GM12878 (cell line): ENCODE data around the gene PRKCQ. TPM values are rescaled to one million over a fixed set of nuclear protein-coding genes. Genes with fewer than 3 reads are reported as not detected.

ENCODE experiments used
- ATAC-seq: fragments of 200-7000 bp; cut with Tn5 transposase; 3 replicates; pipeline ENCODE4 v1.9.1; 2020; ENCODE audit warnings: mild to moderate bottlenecking, moderate library complexity
- BruUV-seq: library from RNA; stranded (reverse); fragments of 400-500 nt; replicated peaks from 2 replicates; lab custom pipeline; 2021; lab: Mats Ljungman, UMichigan
- CTCF ChIA-PET: fragments of 300-600 bp; sonication (Branson Sonifier 250); formaldehyde crosslinking; extraction: SDS; loops from one replicate; lab custom pipeline; 2021; ENCODE audit warnings: inconsistent platforms; lab: Yijun Ruan, JAX
- POLR2A ChIA-PET: fragments of 350-600 bp; formaldehyde crosslinking; extraction: SDS; loops from one replicate; lab custom pipeline; 2021; ENCODE audit warnings: inconsistent platforms; lab: Charles Lee
- RAD21 ChIA-PET: fragments of 300-600 bp; sonication (Branson Sonifier 250); formaldehyde crosslinking; loops from one replicate; lab custom pipeline; 2023; ENCODE audit warnings: antibody characterized with exemption; ENCODE audit not compliant: unreplicated experiment; lab: Charles Lee
- SMC1A ChIA-PET: fragments of 300-600 bp; sonication (Branson Sonifier 250); formaldehyde crosslinking; loops from one replicate; lab custom pipeline; 2023; ENCODE audit not compliant: unreplicated experiment, uncharacterized antibody; lab: Charles Lee
- DNase-seq: peaks from one replicate; pipeline ENCODE4 v3.0.0-alpha.2; 2011; ENCODE audit warnings: low read depth, low spot score
- FAIRE-seq: peaks from 3 replicates; lab custom pipeline; 2011; peaks lifted over from hg19 to GRCh38; lab: Jason Lieb, UNC
- H2AFZ ChIP-seq: 2 replicates; pipeline ENCODE4 v1.6.0; 2011; ENCODE audit warnings: low read depth, low read length, control low read depth; ENCODE audit not compliant: control insufficient read depth
- H3K27ac ChIP-seq: 2 replicates; pipeline ENCODE4 v1.5.1; 2011; ENCODE audit warnings: control low read depth; ENCODE audit not compliant: control insufficient read depth, insufficient read depth
- H3K27me3 ChIP-seq, 2 experiments: replicated peaks in 1 of 2; 2 replicates each; pipeline versions ENCODE4 v1.6.0 to v1.6.1; 2011; ENCODE audit warnings: low read length in 1 of 2; ENCODE audit not compliant: control insufficient read depth in 2 of 2, insufficient read depth in 2 of 2
- H3K36me3 ChIP-seq, 2 experiments: 2 replicates each; pipeline ENCODE4 v1.5.1; 2011; ENCODE audit warnings: low read length in 1 of 2; ENCODE audit not compliant: control insufficient read depth in 2 of 2, insufficient read depth in 2 of 2
- H3K4me1 ChIP-seq: 2 replicates; pipeline ENCODE4 v1.6.1; 2011; ENCODE audit warnings: mild to moderate bottlenecking, low read length, moderate library complexity, mixed read lengths; ENCODE audit not compliant: control insufficient read depth, insufficient read depth
- H3K4me2 ChIP-seq: 2 replicates; pipeline ENCODE4 v1.6.0; 2011; ENCODE audit warnings: control low read depth; ENCODE audit not compliant: control insufficient read depth, insufficient read depth
- H3K4me3 ChIP-seq: fragments of 200-600 bp; sonication (generic); 2 replicates; pipeline ENCODE4 v1.5.1; 2016
- H3K79me2 ChIP-seq: 2 replicates; pipeline ENCODE4 v1.6.0; 2011; ENCODE audit warnings: low read length; ENCODE audit not compliant: control insufficient read depth, insufficient read depth
- H3K9ac ChIP-seq: 2 replicates; pipeline ENCODE4 v1.8.0; 2011; ENCODE audit warnings: low read length, control low read depth, mixed read lengths; ENCODE audit not compliant: control insufficient read depth, insufficient read depth
- H3K9me3 ChIP-seq: replicated peaks from 3 replicates; pipeline ENCODE4 v1.5.1; 2011; ENCODE audit warnings: mild to moderate bottlenecking, low read length; ENCODE audit not compliant: control insufficient read depth, insufficient read depth
- H4K20me1 ChIP-seq: 2 replicates; pipeline ENCODE4 v1.6.0; 2011; ENCODE audit not compliant: control insufficient read depth, insufficient read depth
- ATF7 ChIP-seq: fragments of 450-650 bp; IDR thresholded peaks from 2 replicates; pipeline ENCODE4 v1.6.1; 2016; ENCODE audit warnings: low read depth, mild to moderate bottlenecking
- CBFB ChIP-seq: IDR thresholded peaks from 2 replicates; pipeline ENCODE4 v1.6.1; 2016; ENCODE audit warnings: antibody characterized with exemption, low read depth
- ESRRA ChIP-seq: IDR thresholded peaks from 2 replicates; pipeline ENCODE4 v1.6.1; 2012; ENCODE audit warnings: mild to moderate bottlenecking, low read length, improper control_type of control experiment
- HSF1 ChIP-seq: fragments of 150-350 bp; IDR thresholded peaks from 2 replicates; pipeline ENCODE4 v1.6.1; 2014; ENCODE audit warnings: mild to moderate bottlenecking, low read depth, low read length
- MEF2B ChIP-seq: fragments of 450-650 bp; IDR thresholded peaks from 2 replicates; pipeline ENCODE4 v1.6.1; 2018; ENCODE audit warnings: mild to moderate bottlenecking, moderate library complexity; ENCODE audit not compliant: partially characterized antibody, poor library complexity, severe bottlenecking
- SMAD5 ChIP-seq: IDR thresholded peaks from 2 replicates; pipeline ENCODE4 v1.6.1; 2016; ENCODE audit warnings: antibody characterized with exemption, low read depth
- WGBS: methylation state at CpG from one replicate; pipeline ENCODE4 v1.1.6; 2016; ENCODE audit warnings: low lambda C conversion rate; ENCODE audit not compliant: insufficient replicate concordance, insufficient coverage; ENCODE audit errors: missing lambda C conversion rate; 5-methylcytosine and 5-hydroxymethylcytosine counted together
- in situ Hi-C: fragments of 300-500 bp; cut with MboI; formaldehyde crosslinking; loops from 9 replicates; pipeline ENCODE4 v1.14.3; 2018; ENCODE audit warnings: mixed read lengths
- intact Hi-C: fragments of 100-400 bp; cut with micrococcal nuclease; formaldehyde crosslinking; loops from one replicate; pipeline ENCODE4 v1.14.2; 2022; ENCODE audit not compliant: unreplicated experiment
- polyA plus RNA-seq, 11 experiments: library from polyadenylated mRNA; depleted of rRNA in 4 of 11; unstranded in 6 of 11; stranded (reverse) in 5 of 11; fragments of >200 nt; fragmentation: Nextera tagmentation in 4 of 11; fragmentation: Illumina TruSeq in 1 of 11; extraction: Ambion mirVana in 4 of 11; extraction: Trizol in 1 of 11; gene quantifications; 1 replicate in 1 of 11; 2 replicates in 10 of 11; pipeline versions ENCODE4 v1.2.1 to v1.2.3, GENCODE V29; 2011 to 2016; ENCODE audit warnings: inconsistent platforms in 2 of 11, missing spikeins in 2 of 11, low read depth in 1 of 11
- total RNA-seq, 4 experiments: library from RNA; depleted of rRNA in 3 of 4; stranded (reverse); fragments of >200 nt in 3 of 4; fragmentation: Illumina TruSeq in 1 of 4; extraction: Trizol in 1 of 4; gene quantifications; 2 replicates each; pipeline versions ENCODE4 v1.2.1 to v1.2.3, GENCODE V29; 2013 to 2021

The PRKCQ gene
- total and polyA plus RNA-seq, 10 of the 15 experiments (the other 5 are each of a cell fraction or from before 2014, with no cell fraction given) = 0.26 to 8.9 (median 0.98) TPM

DNA sequence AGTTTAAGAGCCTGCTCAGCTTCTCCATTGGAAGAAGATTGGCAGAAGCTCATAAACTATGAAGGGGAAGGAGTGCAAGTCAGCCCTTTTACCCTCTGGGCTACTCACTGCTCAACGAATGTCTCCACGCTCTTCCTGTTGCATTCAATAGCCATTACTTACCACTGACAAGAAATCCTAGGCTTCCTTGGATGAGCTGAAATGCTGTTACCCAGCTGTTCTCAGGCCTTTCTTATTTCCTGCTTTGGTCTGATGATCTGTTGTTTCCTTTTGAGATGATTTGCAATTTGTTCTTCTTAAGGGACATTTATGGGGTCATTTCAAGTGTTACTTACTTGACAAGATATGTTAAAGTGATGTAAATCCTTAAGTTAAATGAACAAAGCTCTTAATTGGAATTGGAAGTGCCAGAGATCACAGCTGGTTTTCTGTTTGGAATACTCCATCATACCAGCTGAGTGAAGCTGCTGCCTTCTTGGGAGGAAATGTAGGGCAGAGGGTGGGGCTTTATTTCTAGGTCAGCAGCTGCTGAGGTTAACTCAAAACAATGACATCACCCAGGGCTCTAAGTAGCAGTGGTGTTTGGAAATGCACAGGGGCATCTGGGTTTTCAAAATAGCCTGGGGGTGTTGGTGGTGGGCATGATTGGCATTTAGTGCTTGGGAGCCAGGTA lies 170.0 kb downstream of the PRKCQ start:
- intact Hi-C loops = no loop called here

More for the DNA sequence above, 170.0 kb downstream of the PRKCQ start:
- no peaks in the 10 kb centered on the region; a peak in 1 of 4 replicates for H3K27me3 ChIP-seq
- no peak overlapping the region for H2AFZ ChIP-seq
- no peaks in the 10 kb centered on the region for H3K79me2 ChIP-seq
- RAD21 ChIA-PET = interaction anchor here (1.1 to 2.1 kb wide), 5 partner anchors 9 to 269 kb away, joined by 3 to 8 read pairs (median 6); partner anchors contain the start of gene PFKFB3
- no peaks in the 10 kb centered on the region for H3K9me3 ChIP-seq
- no peak overlapping the region for H3K4me2 ChIP-seq
- H3K9ac ChIP-seq = no peak overlapping the region
- SMC1A ChIA-PET = interaction anchor here (0.9 to 4.3 kb wide), 12 partner anchors 11 to 324 kb away, joined by 3 to 35 read pairs (median 5); partner anchors contain the start of gene PFKFB3
- in situ Hi-C loops = loop anchor here (10.0 kb wide), 1 partner anchor 395 kb away; no protein-coding TSS in a partner anchor
- TF ChIP-seq ESRRA = no peak
- TF ChIP-seq MEF2B = no peak
- TF ChIP-seq HSF1 = no peak
- peak; percentile 68 for TF ChIP-seq ATF7
- TF ChIP-seq SMAD5 = no peak
- TF ChIP-seq CBFB = no peak
- POLR2A ChIA-PET = interaction anchor here (0.5 to 0.6 kb wide), 2 partner anchors 255 to 531 kb away, joined by 3 to 8 read pairs; no protein-coding TSS in a partner anchor
- H4K20me1 ChIP-seq = no peaks in the 10 kb centered on the region; the same call in 1 of the 2 replicates
- no peak overlapping the region for H3K4me3 ChIP-seq
- no peaks in the 10 kb centered on the region for H3K36me3 ChIP-seq
- ATAC-seq = peak; percentile 72
- H3K4me1 ChIP-seq = no peaks in the 10 kb centered on the region
- WGBS = 83% methylated on average over 2 of the region's 2 CpGs
- no peak for FAIRE-seq
- BruUV-seq = no TSS peak
- no peak overlapping the region for H3K27ac ChIP-seq
- no peak for DNase-seq
- CTCF ChIA-PET = interaction anchor here (0.6 to 11.1 kb wide), 14 partner anchors 9 to 1007 kb away, joined by 3 to 90 read pairs (median 4); partner anchors contain the start of gene PFKFB3
